SU-DHL-6 (cell line): ENCODE results near the gene SUGP1.

ENCODE experiments used
- H2AFZ ChIP-seq: fragments of 200-600 bp; sonication (generic); 2 replicates; pipeline ENCODE4 v1.6.1; 2014; ENCODE audit warnings: low read depth, mild to moderate bottlenecking, moderate library complexity, mixed read lengths, antibody characterized with exemption, low read length; ENCODE audit not compliant: severe bottlenecking
- H3F3A ChIP-seq: fragments of 200-600 bp; shearing (Covaris generic); 2 replicates; pipeline ENCODE4 v1.6.0; 2016; ENCODE audit warnings: antibody characterized with exemption, mild to moderate bottlenecking; ENCODE audit not compliant: insufficient read depth
- H3K27ac ChIP-seq: fragments of 200-600 bp; sonication (generic); 2 replicates; pipeline ENCODE4 v1.5.1; 2016; ENCODE audit warnings: low read depth, mild to moderate bottlenecking, low read length, moderate library complexity, mixed read lengths
- H3K27me3 ChIP-seq: fragments of 200-600 bp; sonication (generic), shearing (Covaris generic); 2 replicates; pipeline ENCODE4 v1.6.0; 2014; ENCODE audit warnings: mild to moderate bottlenecking, low read length
- H3K36me3 ChIP-seq: fragments of 200-600 bp; sonication (generic); 2 replicates; pipeline ENCODE4 v1.6.1; 2014; ENCODE audit warnings: mild to moderate bottlenecking, low read length, mixed read lengths
- H3K4me2 ChIP-seq: fragments of 300-600, 200-600 bp; shearing (Covaris generic), sonication (generic); 2 replicates; pipeline ENCODE4 v1.6.0; 2014; ENCODE audit warnings: low read length, low read depth, mild to moderate bottlenecking; ENCODE audit not compliant: poor library complexity, severe bottlenecking
- H3K4me3 ChIP-seq: fragments of 200-600 bp; sonication (generic); 2 replicates; pipeline ENCODE4 v1.5.1; 2014; ENCODE audit warnings: antibody characterized with exemption, low read length, mild to moderate bottlenecking, mixed read lengths; ENCODE audit not compliant: insufficient read depth, poor library complexity, severe bottlenecking
- H3K79me2 ChIP-seq: fragments of 200-600 bp; sonication (generic); 2 replicates; pipeline ENCODE4 v1.6.1; 2014; ENCODE audit warnings: mild to moderate bottlenecking, low read length, moderate library complexity; ENCODE audit not compliant: insufficient read depth
- H3K9ac ChIP-seq: fragments of 200-600 bp; sonication (generic); 2 replicates; pipeline ENCODE4 v1.7.0; 2014; ENCODE audit warnings: mild to moderate bottlenecking, low read length
- H3K9me2 ChIP-seq: fragments of 200-600 bp; sonication (generic); replicated peaks from 2 replicates; pipeline ENCODE4 v1.6.1; 2014; ENCODE audit warnings: low read length; ENCODE audit not compliant: insufficient read depth
- H3K9me3 ChIP-seq: fragments of 200-600 bp; sonication (generic); 2 replicates; pipeline ENCODE4 v1.6.1; 2014; ENCODE audit warnings: low read length, mixed read lengths; ENCODE audit not compliant: insufficient read depth
- H4K20me1 ChIP-seq: fragments of 200-600 bp; sonication (generic); 2 replicates; pipeline ENCODE4 v1.6.1; 2014; ENCODE audit warnings: low read depth, mild to moderate bottlenecking, antibody characterized with exemption, low read length, moderate library complexity, mixed read lengths
- CTCF ChIP-seq: fragments of 200-600 bp; sonication (generic); IDR thresholded peaks from one replicate; pipeline ENCODE4 v1.5.1; 2017; ENCODE audit warnings: antibody characterized with exemption, mild to moderate bottlenecking, low read length, moderate library complexity; ENCODE audit not compliant: insufficient read depth, poor library complexity, severe bottlenecking
- EZH2phosphoT487 ChIP-seq: fragments of 200-600 bp; sonication (generic), shearing (Covaris generic); conservative IDR thresholded peaks from 2 replicates; pipeline ENCODE4 v1.6.1; 2018; ENCODE audit warnings: mild to moderate bottlenecking, antibody characterized with exemption, low read length, moderate library complexity, mixed read lengths

The SUGP1 gene

GRCh38 chr19:19285686-19286085 is 34.6 kb downstream of the SUGP1 start:
- no peaks in the 10 kb centered on the region for H4K20me1 ChIP-seq
- H3K9me3 ChIP-seq, result no peaks in the 10 kb centered on the region
- no peak overlapping the region for H3K9ac ChIP-seq
- no peak for TF ChIP-seq EZH2phosphoT487
- no peak for TF ChIP-seq CTCF
- no peaks in the 10 kb centered on the region for H3K9me2 ChIP-seq
- H3K27me3 ChIP-seq, result no peaks in the 10 kb centered on the region
- no peak overlapping the region for H3K4me2 ChIP-seq
- no peak overlapping the region for H3K4me3 ChIP-seq
- H3K36me3 ChIP-seq, result peaks cover 11% of the 10 kb centered on the region; the same call in 1 of the 2 replicates
- H3K27ac ChIP-seq, result no peak overlapping the region
- no peaks in the 10 kb centered on the region for H3K79me2 ChIP-seq
- H3F3A ChIP-seq, result no peaks in the 10 kb centered on the region
- H2AFZ ChIP-seq, result no peak overlapping the region

- TF ChIP-seq CTCF, result no peak
- no peak for TF ChIP-seq EZH2phosphoT487
- H3K27me3 ChIP-seq, result no peaks in the 10 kb centered on the region
- H3F3A ChIP-seq, result no peaks in the 10 kb centered on the region
- no peaks in the 10 kb centered on the region for H4K20me1 ChIP-seq
- H3K4me3 ChIP-seq, result no peak overlapping the region
- no peaks in the 10 kb centered on the region for H3K79me2 ChIP-seq
- no peaks in the 10 kb centered on the region for H3K9me3 ChIP-seq
- H3K36me3 ChIP-seq, result peaks cover 8% of the 10 kb centered on the region; the same call in 1 of the 2 replicates
- no peak overlapping the region for H2AFZ ChIP-seq
- no peak overlapping the region for H3K4me2 ChIP-seq
- no peak overlapping the region for H3K9ac ChIP-seq
- H3K27ac ChIP-seq, result no peak overlapping the region
- no peaks in the 10 kb centered on the region for H3K9me2 ChIP-seq
Measured at GRCh38 chr19:19280561-19280960, 39.7 kb downstream of the SUGP1 start.

- H4K20me1 ChIP-seq, result no peaks in the 10 kb centered on the region
- H2AFZ ChIP-seq, result no peak overlapping the region
- no peaks in the 10 kb centered on the region for H3K9me2 ChIP-seq
- H3K4me3 ChIP-seq, result no peak overlapping the region
- H3K9me3 ChIP-seq, result no peaks in the 10 kb centered on the region
- no peak for TF ChIP-seq CTCF
- no peak for TF ChIP-seq EZH2phosphoT487
- H3K36me3 ChIP-seq, result peaks cover 6% of the 10 kb centered on the region; the same call in 1 of the 2 replicates
- H3F3A ChIP-seq, result no peaks in the 10 kb centered on the region
- no peaks in the 10 kb centered on the region for H3K27me3 ChIP-seq
- H3K79me2 ChIP-seq, result no peaks in the 10 kb centered on the region
- H3K9ac ChIP-seq, result no peak overlapping the region
- no peak overlapping the region for H3K4me2 ChIP-seq
- H3K27ac ChIP-seq, result no peak overlapping the region
Measured at GRCh38 chr19:19279853-19280252, 40.5 kb downstream of the SUGP1 start.
